Stimulated activated memory B cell treated with anti-CD40 and anti-IgM and Interleukin-4, amounts not matched to agents 10 μg/mL and 1 μg/mL and 100 μg/mL, for 72 hours (primary cell): ENCODE measurements around the gene DTX1.

Experiments used
- ATAC-seq: fragments of 150-1000 bp; cut with Tn5 transposase; 2 replicates; pipeline ENCODE4 v1.10.0; 2021
- H3K27ac Mint-ChIP-seq: one replicate; pipeline ENCODE4 v1.8.0; 2022; ENCODE audit warnings: mild to moderate bottlenecking, mixed read lengths
- H3K27me3 Mint-ChIP-seq: one replicate; pipeline ENCODE4 v1.8.0; 2022; ENCODE audit warnings: mixed read lengths
- H3K36me3 Mint-ChIP-seq: one replicate; pipeline ENCODE4 v1.8.0; 2022; ENCODE audit warnings: mixed read lengths
- H3K4me1 Mint-ChIP-seq: one replicate; pipeline ENCODE4 v1.8.0; 2022; ENCODE audit warnings: mixed read lengths
- H3K4me3 Mint-ChIP-seq: one replicate; pipeline ENCODE4 v1.8.0; 2022; ENCODE audit warnings: mild to moderate bottlenecking, moderate library complexity, mixed read lengths
- H3K9me3 Mint-ChIP-seq: one replicate; pipeline ENCODE4 v1.8.0; 2022; ENCODE audit warnings: mixed read lengths

DTX1 gene

DNA sequence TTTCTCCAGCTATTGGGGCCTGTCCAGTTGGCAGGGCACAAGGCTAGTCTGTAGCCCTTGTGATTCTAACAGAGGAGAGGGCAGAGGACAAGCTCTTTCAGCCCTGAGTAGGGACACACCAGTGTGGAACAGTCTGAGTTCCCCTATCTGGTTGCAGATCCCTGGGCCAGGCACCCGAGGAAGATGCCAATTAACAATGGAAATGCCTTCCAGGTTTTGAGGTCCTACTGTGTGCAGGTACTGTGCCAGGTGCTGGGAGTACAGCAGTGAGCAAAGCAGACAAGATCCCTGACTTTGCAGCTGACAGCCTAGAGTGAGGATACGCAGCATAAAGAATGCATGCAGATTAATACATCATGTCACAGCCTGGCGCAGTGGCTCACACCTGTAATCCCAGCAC lies 17.1 kb downstream of the DTX1 start:
- no peaks in the 10 kb centered on the region for H3K9me3 Mint-ChIP-seq
- peak overlapping the region; percentile 79 for H3K27ac Mint-ChIP-seq
- no peaks in the 10 kb centered on the region for H3K27me3 Mint-ChIP-seq
- H3K4me1 Mint-ChIP-seq, result peaks cover 87% of the 10 kb centered on the region
- H3K36me3 Mint-ChIP-seq, result peaks cover 22% of the 10 kb centered on the region
- H3K4me3 Mint-ChIP-seq, result no peak overlapping the region
- ATAC-seq, result no peak

DNA sequence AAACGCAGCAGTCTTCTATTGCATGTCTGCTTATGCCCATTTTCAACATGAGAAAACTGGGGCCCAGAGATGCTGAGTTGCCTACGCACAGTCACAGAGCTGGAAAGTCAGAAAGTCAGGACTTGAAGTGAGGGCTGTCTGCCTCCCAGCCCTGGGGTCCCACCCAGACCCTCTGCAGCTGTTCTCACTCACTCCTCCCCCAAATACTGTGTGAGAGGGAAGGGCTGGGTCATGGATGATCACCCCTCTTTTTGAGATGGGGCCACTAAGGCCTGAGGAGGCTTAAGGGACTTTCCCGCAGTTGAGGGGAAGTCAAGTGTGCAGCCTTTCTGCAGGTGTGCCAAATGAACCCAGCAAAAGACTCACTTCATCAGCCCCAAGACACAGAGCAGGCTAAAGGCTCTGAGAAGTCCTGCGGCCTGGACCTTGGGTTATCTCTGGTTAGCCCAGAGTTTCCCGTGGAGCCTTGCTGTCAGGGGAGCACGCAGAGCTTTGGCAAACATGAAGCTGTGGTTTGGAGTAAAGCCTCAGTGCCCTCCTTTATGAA lies 18.7 kb downstream of the DTX1 start:
- Mint-ChIP-seq H3K9me3 (no peaks in the 10 kb centered on the region), H3K4me1 (peaks cover 87% of the 10 kb centered on the region), H3K27me3 (no peaks in the 10 kb centered on the region), H3K36me3 (peaks cover 31% of the 10 kb centered on the region), H3K4me3 (peak overlapping the region; percentile 63), H3K27ac (peak overlapping the region; percentile 79)
- ATAC-seq, result peak; percentile 96

DNA sequence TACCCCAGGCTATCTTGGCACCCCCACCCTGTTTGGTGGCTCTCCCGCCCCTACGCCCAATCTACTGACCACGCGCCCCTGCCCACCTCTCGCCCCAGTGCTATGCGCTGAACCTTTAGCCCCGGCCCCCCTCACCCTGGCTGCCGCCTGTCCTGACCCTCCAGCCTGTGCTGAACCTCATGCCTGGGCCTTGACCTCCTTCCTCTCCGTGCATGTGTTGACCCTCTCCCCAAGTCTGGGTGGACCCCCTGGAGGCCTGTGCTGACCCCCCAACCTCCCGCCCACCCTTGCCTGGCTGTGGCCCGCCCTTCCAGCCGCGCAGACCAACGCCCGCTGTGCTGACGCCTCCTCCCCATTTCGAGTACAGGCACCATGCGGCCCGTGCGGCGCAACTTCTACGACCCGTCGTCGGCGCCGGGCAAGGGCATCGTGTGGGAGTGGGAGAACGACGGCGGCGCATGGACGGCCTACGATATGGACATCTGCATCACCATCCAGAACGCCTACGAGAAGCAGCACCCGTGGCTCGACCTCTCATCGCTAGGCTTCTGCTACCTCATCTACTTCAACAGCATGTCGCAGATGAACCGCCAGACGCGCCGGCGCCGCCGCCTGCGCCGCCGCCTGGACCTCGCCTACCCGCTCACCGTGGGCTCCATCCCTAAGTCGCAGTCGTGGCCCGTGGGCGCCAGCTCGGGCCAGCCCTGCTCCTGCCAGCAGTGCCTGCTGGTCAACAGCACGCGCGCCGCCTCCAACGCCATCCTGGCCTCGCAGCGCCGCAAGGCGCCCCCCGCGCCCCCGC lies 20.7 kb downstream of the DTX1 start:
- H3K36me3 Mint-ChIP-seq, result peaks cover 43% of the 10 kb centered on the region
- peaks cover 89% of the 10 kb centered on the region for H3K4me1 Mint-ChIP-seq
- no peak for ATAC-seq

DNA sequence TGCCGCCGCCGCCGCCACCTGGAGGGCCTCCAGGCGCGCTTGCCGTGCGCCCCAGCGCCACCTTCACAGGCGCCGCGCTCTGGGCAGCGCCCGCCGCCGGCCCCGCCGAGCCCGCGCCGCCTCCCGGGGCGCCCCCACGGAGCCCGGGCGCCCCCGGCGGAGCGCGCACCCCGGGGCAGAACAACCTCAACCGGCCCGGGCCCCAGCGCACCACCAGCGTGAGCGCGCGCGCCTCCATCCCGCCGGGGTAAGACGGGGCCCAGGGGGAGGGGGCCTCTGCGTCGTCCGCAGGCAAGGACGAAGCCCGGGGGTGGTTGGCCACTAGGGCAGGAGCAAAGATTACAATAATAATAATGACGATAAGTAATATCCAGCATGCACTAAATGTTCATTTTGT lies 21.3 kb downstream of the DTX1 start:
- no peaks in the 10 kb centered on the region for H3K9me3 Mint-ChIP-seq

More for the DNA sequence above, 20.7 kb downstream of the DTX1 start:
- Mint-ChIP-seq H3K27me3 (no peaks in the 10 kb centered on the region), H3K9me3 (no peaks in the 10 kb centered on the region), H3K27ac (peak overlapping the region; percentile 36), H3K4me3 (peak overlapping the region; percentile 53)

DNA sequence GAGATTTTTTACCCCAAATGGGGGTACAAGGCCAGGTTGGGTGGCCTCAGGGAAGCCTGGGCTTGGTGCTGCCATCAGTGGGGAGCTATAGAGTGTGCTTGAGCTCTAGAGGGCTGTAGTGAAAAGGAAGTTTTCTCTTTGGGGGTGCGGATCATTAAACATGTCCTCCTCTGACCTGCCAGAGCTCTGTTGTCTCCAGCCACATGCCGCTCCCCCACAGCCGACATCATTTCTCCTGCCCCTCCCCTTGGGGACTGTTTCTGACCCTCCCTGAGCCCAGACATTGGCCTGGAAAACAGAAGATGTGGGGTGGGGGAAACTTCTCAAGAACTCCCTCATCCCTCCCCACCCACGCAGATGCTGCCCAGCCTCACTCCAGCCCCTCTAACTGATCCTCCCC lies 25.3 kb downstream of the DTX1 start:
- Mint-ChIP-seq H3K36me3 (peaks cover 55% of the 10 kb centered on the region), H3K4me1 (peaks cover 93% of the 10 kb centered on the region), H3K27me3 (no peaks in the 10 kb centered on the region), H3K9me3 (no peaks in the 10 kb centered on the region), H3K4me3 (no peak overlapping the region), H3K27ac (peak overlapping the region; percentile 1)
- no peak for ATAC-seq

More for the DNA sequence above, 21.3 kb downstream of the DTX1 start:
- peak overlapping the region; percentile 36 for H3K27ac Mint-ChIP-seq
- no peaks in the 10 kb centered on the region for H3K27me3 Mint-ChIP-seq
- H3K4me1 Mint-ChIP-seq, result peaks cover 92% of the 10 kb centered on the region
- H3K36me3 Mint-ChIP-seq, result peaks cover 49% of the 10 kb centered on the region
- ATAC-seq, result no peak
- H3K4me3 Mint-ChIP-seq, result no peak overlapping the region

DNA sequence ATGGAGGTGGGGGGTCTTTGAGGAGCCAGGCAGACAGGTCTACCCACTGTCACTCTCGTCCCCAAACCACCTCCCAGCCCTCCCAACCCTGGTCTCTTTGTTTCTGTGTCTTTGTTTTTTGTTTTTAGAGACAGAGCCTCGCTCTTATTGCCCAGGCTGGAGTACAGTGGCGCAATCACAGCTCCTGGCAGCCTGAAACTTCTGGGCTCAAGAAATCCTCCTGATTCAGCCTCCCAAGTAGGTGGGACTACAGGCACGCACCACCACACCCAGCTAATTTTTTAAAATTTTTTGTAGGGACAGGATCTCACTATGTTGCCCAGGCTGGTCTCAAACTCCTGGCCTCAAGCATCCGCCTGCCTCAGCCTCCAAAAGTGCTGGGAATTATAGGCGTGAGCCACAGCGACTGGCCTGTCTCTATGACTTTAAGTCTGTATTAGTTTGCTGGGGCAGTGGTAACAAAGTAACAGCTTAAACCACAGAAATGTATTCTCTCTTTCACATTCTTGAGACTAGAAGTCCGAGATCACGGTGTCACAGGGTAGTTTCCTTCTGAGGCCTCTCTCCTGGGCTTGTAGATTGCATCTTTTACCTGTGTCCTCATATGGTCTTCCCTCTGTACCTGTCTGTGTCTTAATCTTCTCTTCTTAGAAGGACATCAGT lies 26.1 kb downstream of the DTX1 start:
- peaks cover 93% of the 10 kb centered on the region for H3K4me1 Mint-ChIP-seq
- H3K9me3 Mint-ChIP-seq, result no peaks in the 10 kb centered on the region
- H3K27me3 Mint-ChIP-seq, result no peaks in the 10 kb centered on the region
- ATAC-seq, result no peak
- peaks cover 61% of the 10 kb centered on the region for H3K36me3 Mint-ChIP-seq
- peak overlapping the region; percentile 1 for H3K27ac Mint-ChIP-seq
- H3K4me3 Mint-ChIP-seq, result no peak overlapping the region

DNA sequence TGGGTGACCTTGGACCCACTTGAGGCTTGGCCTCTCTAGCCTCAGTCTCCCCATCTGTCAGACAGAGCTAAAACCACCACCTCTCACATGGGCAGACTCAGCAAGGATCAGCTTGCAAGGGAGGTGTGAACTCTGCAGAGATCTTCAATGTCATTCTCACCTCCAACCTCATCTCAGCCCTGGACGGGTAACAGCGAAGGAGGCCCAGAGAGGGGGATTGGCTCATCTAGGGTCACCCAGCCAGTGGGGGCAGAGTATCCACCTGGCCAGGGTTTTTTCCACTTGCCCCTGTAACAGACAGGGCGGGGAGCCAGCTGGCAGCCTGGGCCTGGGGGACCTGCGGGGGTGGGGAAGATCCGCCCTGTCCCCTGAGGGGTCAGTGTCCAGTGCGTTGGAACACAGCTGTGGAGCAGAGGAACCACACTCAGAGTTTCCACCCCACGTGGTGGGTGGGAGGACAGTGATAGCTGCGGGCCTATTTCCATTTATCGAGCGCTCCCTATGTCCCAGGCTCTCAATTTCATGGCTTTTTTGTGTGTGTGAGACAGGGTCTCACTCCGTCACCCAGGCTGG lies 27.4 kb downstream of the DTX1 start:
- peaks cover 61% of the 10 kb centered on the region for H3K36me3 Mint-ChIP-seq

DNA sequence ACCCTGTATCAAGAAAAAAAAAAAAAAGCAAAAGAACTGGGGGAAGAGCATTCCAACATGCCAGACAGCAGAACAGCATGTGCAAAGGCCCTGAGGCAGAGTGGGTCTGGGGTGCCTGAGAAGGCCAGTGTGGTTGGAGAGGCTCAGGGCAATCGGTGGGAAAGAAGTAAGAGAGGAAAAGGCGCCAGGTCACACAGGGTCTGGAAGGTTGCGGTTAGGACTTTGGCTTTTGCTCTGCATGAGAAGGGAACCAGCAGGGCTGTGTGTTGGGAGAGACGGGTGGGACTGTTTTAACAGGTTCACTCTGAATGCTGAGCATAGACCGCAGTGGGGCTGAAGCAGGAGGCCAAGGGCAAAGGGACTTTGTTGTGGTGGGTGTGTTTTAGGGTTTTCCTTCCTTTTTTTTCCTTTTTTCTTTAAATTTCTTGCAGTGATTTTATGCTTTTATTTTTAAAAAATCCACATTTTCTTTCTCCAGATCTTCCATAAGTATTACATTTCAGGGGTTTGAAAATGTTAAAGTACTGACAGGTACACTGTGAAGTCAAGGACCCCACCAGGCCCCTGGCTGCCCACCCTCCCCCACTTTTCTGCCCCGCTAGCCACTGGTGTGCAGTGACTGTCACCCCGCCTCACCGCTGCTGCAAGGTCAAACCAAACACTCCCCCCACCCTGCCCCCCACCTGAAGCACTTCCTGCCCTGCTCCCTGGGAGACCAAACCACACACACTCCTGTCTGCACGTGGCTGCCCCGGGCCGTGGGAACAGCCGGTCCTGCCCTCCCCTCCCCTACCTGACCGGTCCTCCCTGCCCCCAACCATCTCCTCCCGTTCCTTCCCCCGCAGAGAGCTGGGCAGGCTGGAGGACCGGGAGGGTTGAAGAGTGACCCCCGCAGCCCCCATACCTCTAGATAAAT lies 30.0 kb downstream of the DTX1 start:
- H3K36me3 Mint-ChIP-seq, result peaks cover 40% of the 10 kb centered on the region
- ATAC-seq, result peak; percentile 60
- H3K9me3 Mint-ChIP-seq, result no peaks in the 10 kb centered on the region
- H3K27ac Mint-ChIP-seq, result peak overlapping the region; percentile 75
- peaks cover 98% of the 10 kb centered on the region for H3K4me1 Mint-ChIP-seq
- no peaks in the 10 kb centered on the region for H3K27me3 Mint-ChIP-seq
- H3K4me3 Mint-ChIP-seq, result peak overlapping the region; percentile 57

More for the DNA sequence above, 27.4 kb downstream of the DTX1 start:
- H3K4me3 Mint-ChIP-seq, result no peak overlapping the region
- peak overlapping the region; percentile 44 for H3K27ac Mint-ChIP-seq
- peak; percentile 58 for ATAC-seq
- H3K4me1 Mint-ChIP-seq, result peaks cover 97% of the 10 kb centered on the region
- H3K27me3 Mint-ChIP-seq, result no peaks in the 10 kb centered on the region
- H3K9me3 Mint-ChIP-seq, result no peaks in the 10 kb centered on the region

DNA sequence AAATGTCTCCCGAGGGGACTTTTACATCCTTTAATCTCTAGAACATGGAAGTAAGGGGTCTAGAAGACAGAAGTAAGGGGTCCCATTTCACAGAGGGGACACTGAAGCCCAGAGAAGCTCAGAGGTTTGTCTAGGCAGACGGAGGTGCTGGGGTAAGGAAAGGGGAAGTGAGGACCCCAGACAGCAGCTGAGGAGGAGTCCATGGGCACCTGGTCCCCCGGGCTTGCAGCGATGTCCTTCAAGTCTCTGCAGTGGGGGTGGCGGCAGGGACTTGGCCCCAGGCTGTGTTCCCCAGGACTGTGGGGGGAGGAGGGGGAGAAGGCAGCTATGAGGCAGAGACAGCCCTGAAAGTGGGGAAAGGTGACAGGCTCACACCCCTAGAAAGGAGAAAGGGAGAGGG lies 30.7 kb downstream of the DTX1 start:
- peaks cover 35% of the 10 kb centered on the region for H3K36me3 Mint-ChIP-seq
- peak; percentile 61 for ATAC-seq
- peak overlapping the region; percentile 57 for H3K4me3 Mint-ChIP-seq
- peaks cover 98% of the 10 kb centered on the region for H3K4me1 Mint-ChIP-seq
- no peaks in the 10 kb centered on the region for H3K27me3 Mint-ChIP-seq
- peak overlapping the region; percentile 75 for H3K27ac Mint-ChIP-seq
- no peaks in the 10 kb centered on the region for H3K9me3 Mint-ChIP-seq

DNA sequence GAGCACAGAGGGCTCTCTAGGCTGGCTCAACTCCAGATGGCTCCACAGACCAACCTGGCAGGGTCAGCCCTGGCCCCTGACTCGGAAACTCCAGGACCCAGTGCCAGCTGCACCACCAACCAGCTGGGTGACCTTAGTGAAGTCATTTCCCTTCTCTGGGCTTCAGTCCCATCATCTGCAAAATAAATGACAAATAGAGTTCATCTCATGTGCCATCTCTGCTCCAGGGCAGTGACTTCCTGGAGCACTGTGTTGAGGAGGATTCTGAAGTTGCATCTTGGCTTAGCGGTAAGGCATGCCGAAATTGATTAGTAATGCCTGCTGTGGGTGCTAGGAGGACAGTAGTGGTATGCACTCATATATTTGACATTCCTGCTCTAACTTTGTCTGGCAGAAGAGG lies 31.5 kb downstream of the DTX1 start:
- Mint-ChIP-seq H3K27ac (peak overlapping the region; percentile 75), H3K27me3 (no peaks in the 10 kb centered on the region), H3K36me3 (peaks cover 26% of the 10 kb centered on the region), H3K9me3 (no peaks in the 10 kb centered on the region), H3K4me1 (peaks cover 98% of the 10 kb centered on the region), H3K4me3 (no peak overlapping the region)
- no peak for ATAC-seq

DNA sequence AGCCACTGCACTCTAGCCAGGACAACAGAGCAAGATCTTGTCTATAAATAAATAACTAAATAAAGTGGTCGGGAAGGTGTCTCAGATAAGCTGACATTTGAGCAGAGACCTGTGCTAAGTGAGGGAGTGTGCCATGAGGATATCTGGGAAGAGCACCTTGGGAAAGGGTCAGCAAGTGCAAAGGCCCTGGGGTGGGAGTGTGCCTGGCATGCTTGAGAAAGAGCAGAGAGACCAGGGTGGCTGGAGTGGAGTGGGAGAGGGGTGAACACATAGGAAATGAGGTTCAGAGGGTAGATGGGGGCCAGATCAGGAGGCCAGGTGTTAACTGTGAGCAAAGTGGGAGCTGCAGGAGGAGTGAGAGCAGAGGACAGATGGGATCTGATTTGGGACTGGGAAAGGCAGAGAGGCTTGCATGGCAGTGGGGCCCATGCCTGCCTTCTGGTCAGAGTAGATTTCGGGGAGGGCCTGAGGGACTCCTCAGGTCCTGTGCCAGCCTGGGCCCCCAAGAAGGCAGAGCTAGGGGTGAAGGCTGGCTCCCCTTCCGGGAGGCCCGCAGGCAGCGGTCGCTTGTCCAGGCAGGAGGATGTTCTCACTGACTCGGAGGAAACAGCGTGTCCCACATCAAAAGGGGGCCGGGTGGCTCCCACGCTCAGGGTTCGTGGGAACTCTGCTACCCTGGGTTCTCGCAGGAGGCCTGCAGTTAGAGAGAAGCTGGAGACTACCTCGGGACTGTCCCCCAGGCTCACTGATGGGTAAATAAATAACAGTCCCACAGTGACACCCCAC lies 32.6 kb downstream of the DTX1 start:
- Mint-ChIP-seq H3K27me3 (no peaks in the 10 kb centered on the region), H3K27ac (peak overlapping the region; percentile 65), H3K4me3 (peak overlapping the region; percentile 41), H3K9me3 (no peaks in the 10 kb centered on the region), H3K4me1 (peaks cover 89% of the 10 kb centered on the region), H3K36me3 (peaks cover 18% of the 10 kb centered on the region)
- ATAC-seq, result peak; percentile 17

DNA sequence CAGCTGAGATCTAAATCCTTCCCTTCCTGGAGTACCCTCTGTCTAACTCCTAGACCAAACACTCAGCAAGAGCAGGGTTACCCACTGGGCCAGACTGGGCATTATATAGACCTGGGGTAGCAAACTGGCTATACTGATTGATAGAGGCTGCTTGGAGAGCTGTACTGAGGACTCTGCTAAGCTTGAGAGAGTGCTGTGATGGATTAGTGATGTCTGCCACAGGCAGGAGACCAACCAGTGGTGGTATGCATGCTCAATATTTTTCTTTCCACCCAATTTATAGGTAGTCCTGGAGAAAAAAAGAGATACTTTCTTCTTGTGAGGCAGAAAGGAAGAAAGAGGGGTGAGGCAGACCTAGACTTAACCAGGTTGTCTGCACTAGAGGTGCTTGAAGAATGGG lies 33.3 kb downstream of the DTX1 start:
- Mint-ChIP-seq H3K4me1 (peaks cover 83% of the 10 kb centered on the region), H3K27me3 (no peaks in the 10 kb centered on the region), H3K4me3 (no peak overlapping the region), H3K36me3 (peaks cover 18% of the 10 kb centered on the region), H3K27ac (peak overlapping the region; percentile 65), H3K9me3 (no peaks in the 10 kb centered on the region)
- no peak for ATAC-seq

DNA sequence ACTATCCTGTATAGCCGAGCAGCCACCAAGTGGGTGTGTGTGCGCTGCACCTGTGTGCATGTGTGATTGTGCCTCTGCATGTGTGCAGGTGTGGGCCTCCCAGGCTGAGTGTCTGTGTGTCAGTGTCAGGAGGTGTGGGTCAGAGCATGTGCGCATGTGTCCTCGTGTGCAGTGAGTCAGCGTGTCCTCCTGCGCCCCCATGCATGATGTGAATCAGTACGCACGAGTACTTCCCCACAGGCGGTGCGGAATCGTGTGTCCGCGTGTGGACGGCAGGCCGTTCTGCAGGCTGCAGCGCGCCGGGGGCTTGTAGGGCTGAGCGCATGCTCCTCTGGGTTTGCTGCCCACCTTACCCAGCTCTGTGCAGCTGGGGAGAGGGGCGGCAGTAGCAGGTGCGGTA lies 34.2 kb downstream of the DTX1 start:
- Mint-ChIP-seq H3K4me3 (no peak overlapping the region), H3K27me3 (no peaks in the 10 kb centered on the region), H3K4me1 (peaks cover 74% of the 10 kb centered on the region), H3K27ac (peak overlapping the region; percentile 65), H3K36me3 (peaks cover 20% of the 10 kb centered on the region), H3K9me3 (no peaks in the 10 kb centered on the region)
- peak; percentile 44 for ATAC-seq

DNA sequence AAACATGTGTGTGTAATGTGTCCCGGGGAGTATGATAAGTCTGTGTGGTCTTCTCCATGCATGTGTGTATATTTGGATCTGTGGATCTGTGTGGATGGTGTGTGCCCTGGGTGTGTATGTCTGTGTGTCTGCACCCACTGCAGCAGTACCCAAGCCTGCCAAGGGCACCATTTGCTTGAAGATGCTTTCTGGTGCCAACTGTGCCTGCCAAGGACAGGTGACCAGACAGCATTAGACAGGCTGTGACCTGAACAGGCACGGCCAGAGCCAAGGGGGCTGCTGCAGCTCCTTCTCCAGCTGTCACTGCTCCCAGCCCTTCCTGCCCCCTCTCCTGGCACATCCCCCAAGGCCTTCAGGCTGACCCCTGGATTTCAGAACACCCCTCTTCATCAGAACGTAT lies 35.0 kb downstream of the DTX1 start:
- H3K9me3 Mint-ChIP-seq, result no peaks in the 10 kb centered on the region
- H3K36me3 Mint-ChIP-seq, result peaks cover 14% of the 10 kb centered on the region
- peak overlapping the region; percentile 65 for H3K27ac Mint-ChIP-seq
- H3K27me3 Mint-ChIP-seq, result no peaks in the 10 kb centered on the region
- no peak overlapping the region for H3K4me3 Mint-ChIP-seq
- H3K4me1 Mint-ChIP-seq, result peaks cover 66% of the 10 kb centered on the region
- no peak for ATAC-seq
